GM12892 (cell line): ENCODE data around the gene GPR176.

Experiments
- DNase-seq: peaks from one replicate; pipeline ENCODE4 v3.0.0; 2011; ENCODE audit not compliant: insufficient read length
- FAIRE-seq: peaks from 2 replicates; lab custom pipeline; 2011; peaks lifted over from hg19 to GRCh38; lab: Jason Lieb, UNC
- POLR2A ChIP-seq: IDR thresholded peaks from 2 replicates; pipeline ENCODE4 v1.6.1; 2011; ENCODE audit warnings: low read depth, low read length, control low read depth
- POLR2AphosphoS5 ChIP-seq: IDR thresholded peaks from 2 replicates; pipeline ENCODE4 v1.6.1; 2011; ENCODE audit warnings: low read depth, low read length, control low read depth
- TAF1 ChIP-seq: IDR thresholded peaks from 2 replicates; pipeline ENCODE4 v1.6.1; 2011; ENCODE audit warnings: low read depth, mild to moderate bottlenecking, control low read depth, low read length, borderline replicate concordance

GPR176 gene

DNA sequence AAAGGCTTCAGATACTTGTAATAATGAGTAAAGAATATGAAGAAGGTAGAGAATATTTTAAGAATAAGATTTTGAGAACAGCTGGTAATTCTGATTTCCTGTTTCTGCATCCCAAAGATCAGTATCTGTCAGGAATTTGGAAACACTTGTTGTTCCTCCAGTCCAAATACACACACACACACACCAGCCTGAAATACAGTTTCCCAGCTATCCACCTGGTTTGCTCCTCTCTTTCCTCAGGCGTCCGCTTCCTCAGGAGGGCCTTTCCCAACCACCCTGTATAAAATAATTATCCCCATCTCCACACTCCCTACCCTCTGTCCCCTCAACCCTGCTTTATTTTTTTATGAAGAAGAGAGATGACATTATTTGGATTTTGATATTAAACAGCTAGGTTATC is 135.4 kb downstream of the GPR176 start:
- TF ChIP-seq POLR2AphosphoS5 (no peak), TAF1 (no peak), POLR2A (no peak)
- FAIRE-seq (no peak), DNase-seq (no peak)

DNA sequence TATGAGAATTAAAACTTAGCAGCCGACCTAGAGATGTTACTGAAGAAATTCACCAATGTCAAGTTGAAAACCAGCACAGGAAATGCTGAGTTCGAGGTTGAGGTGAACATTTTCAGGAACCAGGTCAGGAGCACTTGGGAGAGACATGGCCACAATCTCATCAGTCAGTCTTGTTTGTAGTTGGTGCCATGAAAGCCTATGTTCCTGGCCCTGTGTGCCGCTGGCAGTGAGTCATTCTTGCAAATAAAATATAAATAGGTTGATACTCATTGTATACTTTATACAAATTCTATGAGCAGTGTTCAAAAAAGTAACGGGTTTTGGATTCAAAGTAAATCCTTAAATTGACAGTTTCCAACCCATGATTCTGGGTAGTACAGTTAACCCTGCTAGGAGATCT is 135.9 kb downstream of the GPR176 start:
- no peak for TF ChIP-seq POLR2A
- TF ChIP-seq TAF1: no peak
- no peak for TF ChIP-seq POLR2AphosphoS5

DNA sequence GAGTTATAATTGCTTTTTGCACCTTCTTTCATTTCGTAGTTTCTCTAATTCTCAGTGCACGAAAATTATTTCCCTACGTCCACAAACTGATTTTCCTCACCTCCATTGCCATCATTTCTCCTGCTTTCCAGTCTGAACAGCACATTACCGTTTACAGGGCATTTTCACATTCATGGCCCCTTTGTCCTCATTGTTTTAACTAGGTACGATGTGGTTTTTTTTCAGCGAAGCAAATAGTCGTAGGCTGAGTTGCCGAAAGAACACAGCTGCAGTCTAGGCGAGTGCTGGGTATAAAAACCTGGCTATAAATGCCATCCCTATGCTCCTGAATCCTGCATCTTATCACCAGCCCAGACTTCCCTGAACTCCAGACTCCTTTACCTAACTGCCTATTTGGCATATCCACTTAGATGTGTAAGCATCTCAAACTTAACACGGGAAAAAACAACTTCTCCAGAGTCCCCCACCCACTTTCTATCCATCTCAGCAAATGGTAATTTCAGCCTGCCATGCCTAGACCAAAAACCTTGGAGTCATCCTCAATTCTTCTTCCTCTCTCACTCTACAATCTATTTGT is 136.7 kb downstream of the GPR176 start:
- TF ChIP-seq POLR2AphosphoS5: no peak
- TF ChIP-seq TAF1: no peak
- no peak for DNase-seq
- peak; percentile 85 for FAIRE-seq

More for the DNA sequence above, 135.9 kb downstream of the GPR176 start:
- no peak for FAIRE-seq
- no peak for DNase-seq

DNA sequence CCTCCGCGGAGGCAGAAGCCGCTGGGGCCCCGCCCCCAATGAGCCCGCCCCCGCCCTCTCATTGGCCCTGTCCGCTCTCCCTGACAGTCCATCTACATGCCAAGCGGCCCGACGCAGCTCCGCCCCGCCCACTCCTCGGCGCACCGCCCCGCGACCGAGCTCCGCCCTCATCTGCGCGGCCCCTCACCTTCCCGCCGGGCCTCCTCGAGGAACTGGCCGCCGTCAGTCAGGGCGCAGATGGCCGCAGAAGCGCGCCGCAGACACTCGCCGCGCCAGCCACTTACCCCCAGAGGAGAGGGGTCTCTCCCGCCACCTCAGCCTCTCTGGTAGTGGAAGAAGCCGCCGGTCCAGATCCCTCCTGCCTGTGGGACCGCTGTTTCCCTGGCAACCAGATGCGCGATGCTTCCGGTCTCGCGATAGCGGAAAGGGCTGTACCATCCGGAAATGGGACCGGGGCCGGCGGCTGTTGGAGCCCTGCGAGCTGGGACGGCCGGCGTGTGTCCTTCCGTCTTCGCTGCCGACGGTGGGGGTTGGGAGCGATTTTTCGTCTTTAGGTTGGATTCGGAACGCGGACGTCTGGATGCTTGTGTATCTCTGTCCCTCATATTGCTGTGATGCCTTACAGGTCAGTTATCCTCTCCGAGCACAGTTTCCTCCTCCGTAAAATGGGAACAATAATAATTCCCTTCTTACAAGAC is 137.5 kb downstream of the GPR176 start, which contains the start of gene FSIP1:
Gene FSIP1, minus strand, starts transcription at position 401 of the 698 bp plus-strand sequence. CDS start 6,317 bp downstream, outside the sequence.
- DNase-seq (peak; percentile 91), FAIRE-seq (peak; percentile 96)
- TF ChIP-seq POLR2AphosphoS5 (peak; percentile 90), POLR2A (peak; percentile 89), TAF1 (peak; percentile 79; the same call in 1 of the 2 replicates)

DNA sequence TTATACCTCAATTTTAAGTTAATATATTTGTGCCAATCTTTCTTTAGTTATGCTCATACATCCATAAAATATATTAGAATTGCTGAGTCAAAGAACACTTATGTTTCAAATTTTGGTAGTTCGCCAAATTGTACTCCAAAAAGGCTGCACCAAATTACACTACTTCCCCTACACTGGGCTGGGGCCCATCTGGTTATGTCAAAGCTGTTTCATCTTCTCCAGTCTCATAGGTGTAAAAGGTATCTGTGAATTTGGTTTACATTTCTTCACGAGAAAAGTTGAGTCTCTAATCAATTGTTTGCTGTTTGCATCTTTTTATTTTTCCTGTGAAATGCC is 138.1 kb downstream of the GPR176 start:
- DNase-seq (no peak), FAIRE-seq (no peak)

DNA sequence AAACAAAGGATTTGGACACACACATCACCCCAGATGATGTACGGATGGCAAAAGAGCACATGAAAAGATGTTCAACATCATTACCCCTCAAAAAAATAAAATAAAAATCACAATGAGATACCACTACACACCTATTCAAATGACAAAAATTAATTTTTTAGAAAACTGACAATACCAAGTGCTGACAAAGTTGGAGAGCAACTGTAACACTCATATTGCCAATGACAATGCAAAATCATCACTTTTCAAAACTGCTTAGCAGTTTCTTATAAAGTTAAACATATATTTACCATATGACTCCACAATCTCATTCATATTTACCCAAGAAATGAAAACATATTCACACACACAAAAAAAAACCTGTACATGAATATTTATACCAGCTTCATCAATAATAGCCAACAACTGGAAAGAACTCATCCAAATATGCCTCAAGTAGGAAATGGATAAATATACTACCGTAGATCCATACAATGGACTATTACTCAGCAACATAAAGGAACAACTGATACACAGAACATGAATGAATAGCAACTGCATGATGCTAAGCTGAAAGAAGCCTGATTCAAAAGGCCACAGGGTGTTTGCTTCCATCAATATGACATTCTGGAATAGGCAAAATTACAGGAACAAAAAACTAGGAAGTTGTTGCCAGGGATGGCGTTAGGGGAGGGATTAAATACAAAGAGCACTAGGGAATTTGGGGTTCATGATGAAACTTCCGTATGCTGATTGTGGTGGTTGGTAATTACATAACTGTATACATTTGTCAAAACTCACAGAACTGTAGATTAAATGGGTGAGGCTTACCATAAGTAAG is 138.7 kb downstream of the GPR176 start:
- DNase-seq (no peak), FAIRE-seq (peak; percentile 51)
- TF ChIP-seq POLR2AphosphoS5 (no peak), POLR2A (no peak), TAF1 (no peak)

More for the DNA sequence above, 138.1 kb downstream of the GPR176 start:
- no peak for TF ChIP-seq TAF1
- TF ChIP-seq POLR2AphosphoS5: no peak
- no peak for TF ChIP-seq POLR2A

DNA sequence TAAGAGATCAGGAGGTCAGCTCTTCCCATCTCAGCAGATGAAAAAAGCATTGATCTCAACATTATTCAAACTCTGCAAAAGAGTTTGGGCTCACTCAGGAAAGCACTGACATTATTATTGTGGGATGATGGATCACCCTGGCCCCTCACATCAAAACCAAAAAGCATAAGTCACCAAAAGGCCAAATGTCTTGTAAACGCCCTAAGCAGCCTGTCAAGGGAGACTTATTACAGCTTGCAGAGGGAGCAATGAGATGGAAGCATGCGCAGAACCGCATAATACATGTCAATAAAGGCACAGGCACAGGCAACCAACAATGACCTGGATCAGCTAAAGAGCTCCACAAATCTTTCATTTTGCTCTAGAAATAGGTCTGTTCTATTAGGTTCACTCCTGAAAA is 142.0 kb downstream of the GPR176 start:
- FAIRE-seq: no peak
- TF ChIP-seq POLR2AphosphoS5: no peak
- no peak for DNase-seq

DNA sequence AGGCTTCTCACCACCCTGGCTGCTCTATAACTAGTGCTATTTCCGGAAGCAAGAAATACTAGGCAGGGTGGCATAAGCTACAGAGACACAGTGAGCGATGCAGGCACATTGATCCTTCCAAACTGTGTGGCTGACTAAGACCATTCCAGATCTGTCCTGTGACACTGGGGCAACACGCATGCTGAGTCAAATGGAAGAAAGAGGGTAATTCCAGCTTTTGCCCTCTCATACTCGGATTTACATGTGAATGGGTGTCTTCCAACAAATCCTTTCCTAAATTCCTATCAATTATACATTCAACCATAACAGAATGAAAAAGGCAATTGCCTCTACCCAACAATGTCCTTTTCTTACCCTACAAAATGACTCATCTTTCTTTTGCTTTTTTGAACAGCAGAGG is 142.6 kb downstream of the GPR176 start:
- peak; percentile 54 for FAIRE-seq
- DNase-seq: no peak
- no peak for TF ChIP-seq POLR2A
- no peak for TF ChIP-seq TAF1
- no peak for TF ChIP-seq POLR2AphosphoS5

DNA sequence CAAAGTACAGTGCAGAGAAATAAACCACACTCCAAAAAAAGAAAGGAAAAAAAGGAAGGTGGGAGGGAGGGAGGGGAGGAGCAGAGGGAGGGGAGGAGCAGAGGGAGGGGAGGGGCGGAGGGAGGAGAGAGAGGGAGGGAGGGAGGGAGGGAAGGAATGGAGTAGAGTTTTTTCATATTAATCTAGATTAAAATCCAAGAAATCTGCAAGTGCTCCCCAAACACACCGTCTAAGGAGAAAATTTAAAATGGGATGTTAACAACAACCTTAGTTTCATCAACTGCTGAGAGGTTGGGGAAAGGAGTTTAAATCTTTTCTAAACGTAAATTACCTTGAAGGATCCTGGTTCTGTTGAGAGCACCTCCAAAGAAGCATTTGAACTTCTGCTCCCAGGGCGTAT is 144.0 kb downstream of the GPR176 start:
- FAIRE-seq (no peak), DNase-seq (no peak)
- TF ChIP-seq TAF1: no peak

DNA sequence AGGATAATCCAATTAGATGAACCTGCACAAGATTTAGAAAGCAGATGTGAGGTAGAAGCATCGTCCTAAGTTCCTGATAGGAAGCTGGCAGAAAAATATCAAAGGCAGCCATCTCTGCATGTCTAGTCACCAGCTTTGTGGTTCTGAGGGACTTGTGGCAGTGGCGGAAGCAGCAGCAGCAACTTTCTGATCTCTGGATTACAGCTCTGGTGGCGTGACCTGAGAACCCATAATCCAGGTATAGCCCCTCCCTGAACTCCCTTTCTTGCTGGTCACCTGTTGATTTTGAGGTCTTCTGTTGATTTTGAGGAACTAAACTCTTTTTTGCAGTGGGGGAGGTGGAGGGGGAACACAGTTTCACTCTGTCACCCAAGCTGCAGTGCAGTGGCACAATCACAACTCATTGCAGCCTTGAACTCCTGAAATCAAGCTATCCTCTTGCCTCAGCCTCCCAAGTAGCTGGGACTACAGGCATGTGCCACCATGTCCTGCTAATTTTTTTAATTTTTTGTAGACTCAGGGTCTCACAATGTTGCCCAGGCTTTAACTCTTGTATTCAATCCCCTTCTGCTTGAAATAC is 145.3 kb downstream of the GPR176 start:
- TF ChIP-seq POLR2AphosphoS5 (no peak), POLR2A (no peak), TAF1 (no peak)
- FAIRE-seq (peak; percentile 33), DNase-seq (no peak)
